Stimulated activated naive CD4-positive, alpha-beta T cell (primary cell): ENCODE measurements around the gene IP6K3.
A peak's percentile ranks its signal among the peaks of the same experiment; 100 is the strongest.

Experiments
- DNase-seq, 6 experiments: peaks; one replicate each; lab custom pipeline; 2025; lab: John Stamatoyannopoulos, UW

The IP6K3 gene

GRCh38 chr6:33705268-33705885 lies 41.3 kb downstream of the IP6K3 start:
- DNase-seq, result no peak

GRCh38 chr6:33704215-33705066 lies 42.3 kb downstream of the IP6K3 start:
- no peak for DNase-seq

DNA sequence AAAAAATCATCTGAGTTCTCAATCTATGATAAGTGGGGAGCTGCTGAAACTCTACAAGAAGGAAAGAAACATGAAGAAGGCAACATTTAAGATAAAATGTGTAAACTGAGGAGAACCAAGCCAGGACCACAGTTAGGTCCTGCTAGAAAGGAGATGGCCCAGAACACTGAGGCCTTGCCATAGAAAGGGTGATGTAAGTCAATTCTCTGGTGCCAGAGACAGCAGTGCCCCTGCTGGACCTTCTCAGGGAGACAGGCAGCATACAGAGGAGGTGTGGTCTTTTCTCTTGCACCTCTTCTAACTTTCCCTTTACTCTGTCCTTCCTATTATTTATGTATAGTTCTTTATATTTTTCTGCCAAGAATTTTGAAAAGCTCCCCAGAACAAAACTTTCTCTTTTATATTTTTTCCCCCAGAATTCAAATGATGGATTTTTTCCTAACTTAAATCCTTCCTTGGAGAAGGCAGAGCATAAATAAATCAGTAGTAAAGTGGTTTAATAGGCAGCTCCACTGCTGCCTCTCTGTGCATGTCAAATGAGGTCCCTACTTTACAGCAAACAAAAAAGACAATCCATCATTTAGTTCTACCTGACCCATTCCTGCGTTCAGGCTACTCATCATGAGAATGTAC lies 44.2 kb downstream of the IP6K3 start:
- no peak for DNase-seq

DNA sequence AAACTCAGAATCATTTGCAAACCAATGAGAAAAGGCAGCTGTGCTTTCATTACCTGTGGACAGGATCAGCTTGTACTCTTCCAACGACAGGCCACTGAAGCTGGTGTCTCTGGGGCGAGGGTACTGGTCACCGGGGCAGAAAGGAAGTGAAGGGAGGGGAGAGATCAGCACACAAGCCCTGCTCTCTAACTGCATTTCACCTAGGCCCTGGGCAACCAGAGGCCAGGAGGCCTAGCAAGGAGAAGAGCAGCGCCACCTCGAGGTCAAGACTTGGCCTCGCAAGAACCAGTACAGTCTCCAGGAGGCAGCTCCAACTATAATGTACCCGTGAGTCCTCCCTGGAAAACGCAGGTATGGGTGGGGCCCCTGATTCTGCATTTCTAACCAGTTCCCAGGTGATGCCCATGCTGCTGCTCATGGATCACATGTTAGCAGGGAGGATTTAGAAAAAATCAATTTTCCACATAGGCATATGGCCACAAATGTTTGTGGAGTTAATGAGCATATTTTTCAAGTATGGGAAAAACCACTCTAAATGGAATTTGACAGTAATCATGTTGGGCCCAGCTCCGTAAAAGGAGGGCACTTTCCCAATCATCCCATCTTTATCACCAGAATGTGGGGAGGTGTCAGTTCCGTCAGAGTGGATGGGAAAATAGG lies 46.2 kb downstream of the IP6K3 start:
- peak; percentile 46 to 75 (median 60) for DNase-seq

- no peak for DNase-seq
Measured at GRCh38 chr6:33699739-33700138, 47.0 kb downstream of the IP6K3 start.

DNA sequence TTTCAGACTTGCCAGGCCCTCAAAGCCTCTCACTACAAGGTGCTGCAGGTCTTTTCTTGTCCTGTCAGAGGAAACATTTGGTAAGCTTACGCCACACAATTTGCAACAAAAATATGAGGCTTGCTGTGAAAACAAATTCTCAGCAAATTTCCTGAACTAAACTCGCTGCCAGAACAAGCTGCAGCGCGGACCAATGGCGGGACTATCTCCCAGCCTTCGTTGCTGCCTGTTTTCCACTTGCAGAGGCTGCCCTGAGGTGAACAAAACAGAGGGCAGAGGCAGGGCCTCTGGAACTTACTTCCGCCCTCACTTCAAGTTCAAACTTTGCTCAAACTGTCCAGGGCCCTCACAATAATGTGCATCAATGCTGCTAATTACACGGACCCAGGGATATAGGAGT lies 47.6 kb downstream of the IP6K3 start:
- no peak for DNase-seq

- peak in 1 of 6 experiments; percentile 11 for DNase-seq
Measured at GRCh38 chr6:33698494-33698893, 48.2 kb downstream of the IP6K3 start.

- DNase-seq, result no peak
Measured at GRCh38 chr6:33697845-33698244, 48.9 kb downstream of the IP6K3 start.

DNA sequence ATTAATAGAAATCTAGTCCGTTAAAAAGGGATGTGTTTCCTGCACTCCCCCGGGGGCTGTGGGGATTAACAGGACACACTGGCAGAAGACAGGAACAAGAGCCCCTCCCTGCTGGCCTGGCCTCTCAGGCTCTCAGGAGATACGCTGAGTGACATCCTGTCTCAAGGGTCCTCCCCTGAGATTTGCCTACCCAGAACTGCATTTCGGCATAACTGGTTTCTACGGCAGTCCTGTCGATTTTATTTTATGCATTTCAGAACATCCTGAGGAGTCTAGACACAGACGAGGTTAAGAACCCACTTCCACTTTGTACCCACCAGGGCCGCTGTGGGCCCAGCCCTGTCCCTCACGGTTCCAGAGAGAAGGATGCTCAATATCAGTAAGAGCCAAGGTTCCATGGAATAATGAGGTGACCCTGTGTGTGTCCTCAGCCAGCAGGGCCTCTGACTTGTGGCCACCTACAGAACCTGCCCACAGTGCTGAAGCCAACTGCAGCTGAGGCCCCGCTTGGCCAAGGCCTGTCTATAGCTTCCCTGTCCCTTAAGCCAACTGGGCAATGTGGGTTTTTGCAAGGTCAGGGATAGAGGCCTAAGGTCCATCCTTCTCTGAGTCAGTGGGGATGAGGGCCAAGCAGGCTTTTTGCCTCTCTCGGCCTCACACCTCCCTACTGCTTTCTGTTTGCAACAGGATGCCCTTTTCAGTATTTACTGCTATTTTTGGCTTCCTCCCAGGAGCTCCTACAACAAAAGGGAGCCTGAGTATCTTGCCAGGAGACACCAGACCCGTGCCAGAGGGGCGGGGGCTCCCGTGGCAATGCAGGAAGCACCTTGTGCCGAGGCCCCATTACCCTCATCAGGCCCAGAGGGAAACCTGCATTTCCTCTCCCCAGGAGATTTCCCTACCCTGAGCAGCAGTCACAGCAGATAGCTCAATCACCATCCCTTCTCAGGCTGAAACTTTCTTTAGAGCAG lies 49.9 kb downstream of the IP6K3 start:
- peak in 5 of 6 experiments; percentile 14 to 59 (median 51) for DNase-seq

DNA sequence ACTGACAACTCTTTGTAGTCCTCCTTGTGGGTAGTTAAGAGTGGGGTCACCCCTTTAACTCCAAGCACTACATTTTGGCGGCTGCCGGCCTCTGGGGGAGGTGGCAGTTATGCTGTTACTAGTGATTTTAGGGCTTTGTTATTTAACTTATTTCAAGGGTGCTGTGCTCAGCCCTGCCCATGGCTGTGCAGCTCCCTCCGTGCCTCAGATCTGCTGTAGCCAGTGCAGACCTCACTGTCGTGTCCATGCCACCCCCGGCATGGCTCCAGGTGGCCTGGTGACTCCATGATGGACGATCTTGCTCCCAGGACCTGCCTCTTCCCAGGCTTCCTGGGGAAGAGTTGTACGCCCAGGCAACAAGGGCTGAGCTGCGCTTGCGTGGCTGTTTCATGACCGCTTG lies 50.6 kb downstream of the IP6K3 start:
- DNase-seq, result no peak

GRCh38 chr6:33695451-33695887 lies 51.2 kb downstream of the IP6K3 start:
- DNase-seq, result no peak

DNA sequence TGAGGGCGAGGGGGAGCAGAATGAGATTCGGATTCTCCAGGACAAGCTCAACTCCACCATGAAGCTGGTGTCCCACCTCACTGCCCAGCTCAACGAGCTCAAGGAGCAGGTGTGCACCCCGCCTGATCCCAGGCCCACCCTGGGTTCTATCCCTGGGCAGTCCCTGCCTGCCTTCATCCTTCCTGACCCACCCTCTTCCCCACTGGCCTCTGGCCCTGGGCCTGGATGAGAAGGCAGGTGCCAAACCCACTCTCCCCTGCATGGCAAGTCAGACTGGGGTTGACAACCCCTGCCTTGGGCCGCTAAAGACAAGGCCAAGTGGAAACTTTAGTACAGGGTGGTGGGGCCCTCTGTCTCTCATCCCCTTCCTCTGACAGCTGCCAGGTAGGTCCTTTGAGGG lies 51.7 kb downstream of the IP6K3 start:
- DNase-seq, result peak in 1 of 6 experiments; percentile 1

GRCh38 chr6:33694401-33694931 lies 52.2 kb downstream of the IP6K3 start:
- DNase-seq, result peak; percentile 34 to 64 (median 47)

- no peak for DNase-seq
Measured at GRCh38 chr6:33693186-33694105, 53.3 kb downstream of the IP6K3 start.

DNA sequence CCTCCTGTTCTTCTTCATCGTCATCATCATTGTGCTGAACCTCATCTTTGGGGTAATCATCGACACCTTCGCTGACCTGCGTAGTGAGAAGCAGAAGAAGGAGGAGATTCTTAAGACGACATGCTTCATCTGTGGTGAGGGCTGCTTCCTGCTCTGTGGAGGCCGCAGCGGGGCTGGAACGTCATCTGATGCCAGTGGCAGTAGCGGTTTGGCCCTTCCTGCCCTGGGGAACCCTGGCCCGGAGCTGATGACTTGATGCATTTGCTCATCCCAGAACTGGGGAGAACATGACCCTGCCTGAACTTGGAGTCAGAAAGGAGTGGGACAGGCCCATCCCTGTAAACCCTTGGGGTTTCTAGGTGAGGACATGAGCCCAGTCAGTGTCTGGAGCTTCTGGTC lies 53.9 kb downstream of the IP6K3 start:
- peak in 5 of 6 experiments; percentile 1 to 44 (median 27) for DNase-seq

- DNase-seq, result no peak
Measured at GRCh38 chr6:33692078-33692759, 54.5 kb downstream of the IP6K3 start.

DNA sequence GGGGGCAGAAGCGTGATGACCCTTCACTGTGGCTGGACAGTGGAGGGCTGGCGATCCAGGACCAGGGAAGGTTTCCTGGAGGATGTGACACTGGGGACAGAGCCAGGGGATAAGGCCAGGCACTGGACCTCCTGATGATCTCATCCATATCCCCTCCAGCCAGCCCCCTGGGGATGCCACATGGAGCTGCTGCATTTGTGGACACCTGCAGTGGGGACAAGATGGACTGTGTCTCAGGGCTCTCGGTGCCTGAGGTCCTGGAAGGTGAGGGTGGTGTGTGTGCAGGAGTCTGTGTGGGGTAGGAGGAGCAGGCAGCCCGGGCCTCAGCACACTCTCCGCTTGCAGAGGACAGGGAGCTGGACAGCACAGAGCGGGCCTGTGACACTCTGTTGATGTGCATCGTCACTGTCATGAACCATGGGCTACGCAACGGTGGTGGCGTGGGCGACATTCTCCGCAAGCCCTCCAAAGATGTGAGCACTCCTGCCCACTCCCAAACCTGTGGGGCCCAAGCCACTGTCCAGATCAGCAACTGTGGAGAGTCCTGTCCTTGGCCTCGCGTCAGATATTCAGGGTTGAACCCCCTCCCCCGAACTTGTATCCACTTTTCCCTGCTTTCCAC lies 55.1 kb downstream of the IP6K3 start:
- DNase-seq, result no peak

GRCh38 chr6:33690766-33691165 lies 55.9 kb downstream of the IP6K3 start:
- DNase-seq, result no peak

DNA sequence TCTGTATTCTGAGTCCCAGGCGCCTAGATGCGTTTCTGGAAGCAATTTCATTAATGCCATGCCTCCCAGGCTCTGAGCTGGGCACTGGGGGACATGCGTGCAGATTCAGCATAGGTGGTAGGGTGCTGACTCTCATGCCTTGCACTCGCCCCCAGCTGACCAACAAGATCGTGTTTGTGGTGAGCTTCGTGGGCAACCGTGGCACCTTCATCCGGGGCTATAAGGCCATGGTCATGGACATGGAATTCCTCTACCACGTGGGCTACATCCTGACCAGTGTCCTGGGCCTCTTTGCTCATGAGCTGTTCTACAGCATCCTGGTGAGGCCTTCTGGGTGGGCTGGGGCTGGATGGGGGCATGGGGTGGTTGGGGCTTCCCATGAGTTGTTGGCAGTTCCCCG lies 56.8 kb downstream of the IP6K3 start:
- no peak for DNase-seq
